Esophagus squamous epithelium (tissue), 4 donors: ENCODE data around the gene ANKRD9.

Experiments
- POLR2A ChIP-seq, 4 donors: fragments of 450-650 bp; IDR thresholded peaks; one replicate each; pipeline ENCODE4 v1.6.1; 2017; ENCODE audit warnings: antibody characterized with exemption in 4 of 4, mild to moderate bottlenecking in 4 of 4, moderate library complexity in 3 of 4
- TF ChIP-seq, protein P1 (sequence below), 6 experiments: fragments of 450-650 bp in 4 of 6; fragments of 200-600 bp in 2 of 6; sonication (generic) in 2 of 6; IDR thresholded peaks; one replicate each; pipeline ENCODE4 v1.5.1; 2016 to 2019; ENCODE audit warnings: antibody characterized with exemption in 6 of 6, mild to moderate bottlenecking in 4 of 6, moderate library complexity in 4 of 6

DNA sequence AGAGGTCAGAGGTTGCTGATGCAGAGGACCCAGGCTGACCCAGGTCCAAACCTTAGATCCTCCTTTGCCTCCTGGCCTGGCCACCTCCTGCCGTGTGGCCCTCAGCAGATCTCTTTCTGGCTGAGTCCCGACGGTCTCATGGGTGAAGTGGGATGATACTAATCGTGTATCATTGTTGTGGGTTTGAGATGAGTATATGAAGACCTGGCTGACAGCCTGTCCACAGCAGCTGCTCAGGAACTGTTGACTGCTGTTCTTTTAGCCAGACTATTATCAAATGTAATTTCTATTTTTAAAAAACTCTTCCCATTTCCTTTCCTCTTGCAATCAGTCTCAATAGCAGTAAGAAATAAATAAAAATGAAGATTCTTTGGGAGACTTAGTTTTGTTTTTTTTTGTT is 45.6 kb downstream of the ANKRD9 start:
- TF ChIP-seq, protein P1, sequence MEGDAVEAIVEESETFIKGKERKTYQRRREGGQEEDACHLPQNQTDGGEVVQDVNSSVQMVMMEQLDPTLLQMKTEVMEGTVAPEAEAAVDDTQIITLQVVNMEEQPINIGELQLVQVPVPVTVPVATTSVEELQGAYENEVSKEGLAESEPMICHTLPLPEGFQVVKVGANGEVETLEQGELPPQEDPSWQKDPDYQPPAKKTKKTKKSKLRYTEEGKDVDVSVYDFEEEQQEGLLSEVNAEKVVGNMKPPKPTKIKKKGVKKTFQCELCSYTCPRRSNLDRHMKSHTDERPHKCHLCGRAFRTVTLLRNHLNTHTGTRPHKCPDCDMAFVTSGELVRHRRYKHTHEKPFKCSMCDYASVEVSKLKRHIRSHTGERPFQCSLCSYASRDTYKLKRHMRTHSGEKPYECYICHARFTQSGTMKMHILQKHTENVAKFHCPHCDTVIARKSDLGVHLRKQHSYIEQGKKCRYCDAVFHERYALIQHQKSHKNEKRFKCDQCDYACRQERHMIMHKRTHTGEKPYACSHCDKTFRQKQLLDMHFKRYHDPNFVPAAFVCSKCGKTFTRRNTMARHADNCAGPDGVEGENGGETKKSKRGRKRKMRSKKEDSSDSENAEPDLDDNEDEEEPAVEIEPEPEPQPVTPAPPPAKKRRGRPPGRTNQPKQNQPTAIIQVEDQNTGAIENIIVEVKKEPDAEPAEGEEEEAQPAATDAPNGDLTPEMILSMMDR (IDR thresholded peaks at IDR 0.05): no peak
- TF ChIP-seq POLR2A (IDR thresholded peaks at IDR 0.05): no peak
